Calu3 (cell line): Measurements from ENCODE around the gene AGBL4. TPM values are rescaled to one million over a fixed set of nuclear protein-coding genes. Genes with fewer than 3 reads are reported as not detected.

Experiments used
- BruUV-seq: library from RNA; stranded (reverse); fragments of 400-500 nt; replicated peaks from 2 replicates; lab custom pipeline; 2021; lab: Mats Ljungman, UMichigan
- CTCF ChIA-PET: fragments of 300-600 bp; sonication (Branson Sonifier 250); formaldehyde crosslinking; loops from one replicate; lab custom pipeline; 2022; ENCODE audit warnings: antibody characterized with exemption; lab: Charles Lee
- DNase-seq: peaks from one replicate; pipeline ENCODE4 v3.0.0; 2022
- H3K27ac Mint-ChIP-seq: one replicate; pipeline ENCODE4 v1.8.0; 2022; ENCODE audit warnings: mixed read lengths; ENCODE audit not compliant: unreplicated experiment
- H3K27me3 Mint-ChIP-seq: one replicate; pipeline ENCODE4 v1.8.0; 2022; ENCODE audit warnings: mixed read lengths; ENCODE audit not compliant: unreplicated experiment
- H3K36me3 Mint-ChIP-seq: one replicate; pipeline ENCODE4 v1.8.0; 2022; ENCODE audit warnings: mild to moderate bottlenecking, moderate library complexity, mixed read lengths; ENCODE audit not compliant: insufficient read depth, unreplicated experiment
- H3K4me1 Mint-ChIP-seq: one replicate; pipeline ENCODE4 v1.8.0; 2022; ENCODE audit warnings: mild to moderate bottlenecking, low read depth, mixed read lengths; ENCODE audit not compliant: unreplicated experiment
- H3K4me3 Mint-ChIP-seq: one replicate; pipeline ENCODE4 v1.8.0; 2022; ENCODE audit warnings: mild to moderate bottlenecking, low read depth, moderate library complexity, mixed read lengths; ENCODE audit not compliant: unreplicated experiment
- H3K9me3 Mint-ChIP-seq: one replicate; pipeline ENCODE4 v1.8.0; 2022; ENCODE audit warnings: low read depth, mixed read lengths; ENCODE audit not compliant: unreplicated experiment
- CTCF ChIP-seq: fragments of 200-600 bp; IDR thresholded peaks from one replicate; pipeline ENCODE4 v1.8.0; 2022; ENCODE audit warnings: antibody characterized with exemption; ENCODE audit not compliant: unreplicated experiment
- intact Hi-C: fragments of 100-400 bp; cut with micrococcal nuclease; formaldehyde crosslinking; loops from one replicate; pipeline ENCODE4 v1.10.0; 2022; ENCODE audit not compliant: unreplicated experiment
- total RNA-seq: library from RNA; stranded (reverse); gene quantifications from 2 replicates; pipeline ENCODE4 v1.2.3, GENCODE V29; 2022

AGBL4 gene
- total RNA-seq, 1 experiment from 2014 or later = not detected

GRCh38 chr1:48761411-48761810 lies 1262.3 kb downstream of the AGBL4 start:
- CTCF ChIA-PET = no interaction called here
- no peaks in the 10 kb centered on the region for H3K36me3 Mint-ChIP-seq
- H3K4me3 Mint-ChIP-seq = no peak overlapping the region
- H3K9me3 Mint-ChIP-seq = peaks cover 3% of the 10 kb centered on the region
- intact Hi-C loops = no loop called here
- no peak for DNase-seq
- no peaks in the 10 kb centered on the region for H3K4me1 Mint-ChIP-seq
- H3K27ac Mint-ChIP-seq = no peak overlapping the region
- no TSS peak for BruUV-seq
- no peak for TF ChIP-seq CTCF
- H3K27me3 Mint-ChIP-seq = peaks cover 26% of the 10 kb centered on the region

GRCh38 chr1:48760857-48761256 lies 1262.9 kb downstream of the AGBL4 start:
- no peaks in the 10 kb centered on the region for H3K36me3 Mint-ChIP-seq
- intact Hi-C loops = no loop called here
- no peak overlapping the region for H3K4me3 Mint-ChIP-seq
- CTCF ChIA-PET = no interaction called here
- BruUV-seq = no TSS peak
- no peak for TF ChIP-seq CTCF
- peaks cover 30% of the 10 kb centered on the region for H3K27me3 Mint-ChIP-seq
- no peaks in the 10 kb centered on the region for H3K4me1 Mint-ChIP-seq
- no peak overlapping the region for H3K27ac Mint-ChIP-seq
- peaks cover 3% of the 10 kb centered on the region for H3K9me3 Mint-ChIP-seq
- no peak for DNase-seq

- intact Hi-C loops = no loop called here
- Mint-ChIP-seq H3K4me3 (no peak overlapping the region), H3K36me3 (no peaks in the 10 kb centered on the region), H3K27me3 (peaks cover 31% of the 10 kb centered on the region), H3K4me1 (no peaks in the 10 kb centered on the region), H3K9me3 (no peaks in the 10 kb centered on the region), H3K27ac (no peak overlapping the region)
- CTCF ChIA-PET = no interaction called here
- no peak for TF ChIP-seq CTCF
- no peak for DNase-seq
- no TSS peak for BruUV-seq
Observed at GRCh38 chr1:48758976-48759375, 1264.8 kb downstream of the AGBL4 start.

GRCh38 chr1:48757363-48757762 lies 1266.4 kb downstream of the AGBL4 start:
- no TSS peak for BruUV-seq
- intact Hi-C loops = no loop called here
- Mint-ChIP-seq H3K27me3 (peaks cover 31% of the 10 kb centered on the region), H3K4me1 (no peaks in the 10 kb centered on the region), H3K27ac (no peak overlapping the region), H3K4me3 (no peak overlapping the region), H3K36me3 (no peaks in the 10 kb centered on the region), H3K9me3 (no peaks in the 10 kb centered on the region)
- no peak for TF ChIP-seq CTCF
- no peak for DNase-seq
- CTCF ChIA-PET = no interaction called here
